ENCODE results near the gene MRGPRX3. TPM values are rescaled to one million over a fixed set of nuclear protein-coding genes. Genes with fewer than 3 reads are reported as not detected.

The MRGPRX3 gene
- total RNA-seq, 1 experiment from 2014 or later, result not detected

- no peaks in the 10 kb centered on the region for H3K9me3 ChIP-seq (ENCODE audit: control insufficient read depth, insufficient read depth, low read depth, low read length)
- peaks cover 13% of the 10 kb centered on the region for H3K36me3 ChIP-seq (ENCODE audit: control insufficient read depth, insufficient read depth, low read length)
- ATAC-seq (no peak), DNase-seq (ENCODE audit: low read depth, low spot score) (no peak)
- H3K27me3 ChIP-seq (ENCODE audit: control insufficient read depth, insufficient read depth, low read length), result no peaks in the 10 kb centered on the region
- no TSS peak for BruUV-seq (replicated peaks)
- no peak overlapping the region for H3K27ac ChIP-seq (ENCODE audit: low read length)
- ChIA-PET CTCF (no interaction called here), POLR2A (no interaction called here)
- H3K4me3 ChIP-seq (ENCODE audit: low read depth in 2 of 2, low read length in 2 of 2), result no peak overlapping the region
- intact Hi-C loops (cut with micrococcal nuclease; ENCODE audit: unreplicated experiment) (no loop called here), in situ Hi-C loops (cut with HindIII; ENCODE audit: low pct_unique_long_range_greater_than_20kb, low sequenced_read_pairs) (no loop called here)
- no peaks in the 10 kb centered on the region for H3K4me1 ChIP-seq (ENCODE audit: control insufficient read depth, insufficient read depth, low read length)
- TF ChIP-seq POLR2AphosphoS5 (IDR thresholded peaks at IDR 0.05; ENCODE audit: low read depth, low read length), result no peak
- TF ChIP-seq, protein P1, sequence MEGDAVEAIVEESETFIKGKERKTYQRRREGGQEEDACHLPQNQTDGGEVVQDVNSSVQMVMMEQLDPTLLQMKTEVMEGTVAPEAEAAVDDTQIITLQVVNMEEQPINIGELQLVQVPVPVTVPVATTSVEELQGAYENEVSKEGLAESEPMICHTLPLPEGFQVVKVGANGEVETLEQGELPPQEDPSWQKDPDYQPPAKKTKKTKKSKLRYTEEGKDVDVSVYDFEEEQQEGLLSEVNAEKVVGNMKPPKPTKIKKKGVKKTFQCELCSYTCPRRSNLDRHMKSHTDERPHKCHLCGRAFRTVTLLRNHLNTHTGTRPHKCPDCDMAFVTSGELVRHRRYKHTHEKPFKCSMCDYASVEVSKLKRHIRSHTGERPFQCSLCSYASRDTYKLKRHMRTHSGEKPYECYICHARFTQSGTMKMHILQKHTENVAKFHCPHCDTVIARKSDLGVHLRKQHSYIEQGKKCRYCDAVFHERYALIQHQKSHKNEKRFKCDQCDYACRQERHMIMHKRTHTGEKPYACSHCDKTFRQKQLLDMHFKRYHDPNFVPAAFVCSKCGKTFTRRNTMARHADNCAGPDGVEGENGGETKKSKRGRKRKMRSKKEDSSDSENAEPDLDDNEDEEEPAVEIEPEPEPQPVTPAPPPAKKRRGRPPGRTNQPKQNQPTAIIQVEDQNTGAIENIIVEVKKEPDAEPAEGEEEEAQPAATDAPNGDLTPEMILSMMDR (IDR thresholded peaks at IDR 0.05), result no peak
- TF ChIP-seq, protein P2, sequence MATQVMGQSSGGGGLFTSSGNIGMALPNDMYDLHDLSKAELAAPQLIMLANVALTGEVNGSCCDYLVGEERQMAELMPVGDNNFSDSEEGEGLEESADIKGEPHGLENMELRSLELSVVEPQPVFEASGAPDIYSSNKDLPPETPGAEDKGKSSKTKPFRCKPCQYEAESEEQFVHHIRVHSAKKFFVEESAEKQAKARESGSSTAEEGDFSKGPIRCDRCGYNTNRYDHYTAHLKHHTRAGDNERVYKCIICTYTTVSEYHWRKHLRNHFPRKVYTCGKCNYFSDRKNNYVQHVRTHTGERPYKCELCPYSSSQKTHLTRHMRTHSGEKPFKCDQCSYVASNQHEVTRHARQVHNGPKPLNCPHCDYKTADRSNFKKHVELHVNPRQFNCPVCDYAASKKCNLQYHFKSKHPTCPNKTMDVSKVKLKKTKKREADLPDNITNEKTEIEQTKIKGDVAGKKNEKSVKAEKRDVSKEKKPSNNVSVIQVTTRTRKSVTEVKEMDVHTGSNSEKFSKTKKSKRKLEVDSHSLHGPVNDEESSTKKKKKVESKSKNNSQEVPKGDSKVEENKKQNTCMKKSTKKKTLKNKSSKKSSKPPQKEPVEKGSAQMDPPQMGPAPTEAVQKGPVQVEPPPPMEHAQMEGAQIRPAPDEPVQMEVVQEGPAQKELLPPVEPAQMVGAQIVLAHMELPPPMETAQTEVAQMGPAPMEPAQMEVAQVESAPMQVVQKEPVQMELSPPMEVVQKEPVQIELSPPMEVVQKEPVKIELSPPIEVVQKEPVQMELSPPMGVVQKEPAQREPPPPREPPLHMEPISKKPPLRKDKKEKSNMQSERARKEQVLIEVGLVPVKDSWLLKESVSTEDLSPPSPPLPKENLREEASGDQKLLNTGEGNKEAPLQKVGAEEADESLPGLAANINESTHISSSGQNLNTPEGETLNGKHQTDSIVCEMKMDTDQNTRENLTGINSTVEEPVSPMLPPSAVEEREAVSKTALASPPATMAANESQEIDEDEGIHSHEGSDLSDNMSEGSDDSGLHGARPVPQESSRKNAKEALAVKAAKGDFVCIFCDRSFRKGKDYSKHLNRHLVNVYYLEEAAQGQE (IDR thresholded peaks at IDR 0.05; ENCODE audit: insufficient read depth in 1 of 2, low read depth in 2 of 2, low read length in 1 of 2), result no peak
- TF ChIP-seq TCF7L2 (IDR thresholded peaks at IDR 0.05; ENCODE audit: low read depth, low read length), result no peak
- TF ChIP-seq SIN3A (IDR thresholded peaks at IDR 0.05; ENCODE audit: borderline replicate concordance, insufficient read depth, low read depth, low read length), result no peak
Measured at GRCh38 chr11:18088966-18089365, 43.4 kb upstream of the MRGPRX3 start.

DNA sequence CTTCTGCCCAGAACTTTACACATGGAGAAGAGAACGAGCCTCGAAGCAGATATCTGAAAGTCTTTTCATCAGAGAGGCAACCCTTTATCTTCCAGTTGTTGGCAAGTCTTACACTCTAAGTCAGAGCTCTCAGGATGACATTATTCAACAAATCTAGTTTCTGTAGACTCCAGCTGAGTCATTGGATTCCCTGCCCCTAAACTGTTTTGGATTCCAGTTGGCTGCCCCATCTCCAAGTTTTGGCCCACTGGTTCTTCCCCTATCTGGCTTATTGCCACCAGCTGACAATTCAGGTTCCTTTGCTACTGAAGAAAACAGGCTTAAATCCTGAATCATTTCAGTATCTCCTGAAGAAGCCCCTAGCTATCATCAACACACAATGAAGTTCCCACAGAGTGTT, 40.6 kb upstream of the MRGPRX3 start:
- ChIA-PET CTCF (no interaction called here), POLR2A (no interaction called here)
- intact Hi-C loops (cut with micrococcal nuclease; ENCODE audit: unreplicated experiment), result no loop called here
- Histone ChIP-seq H3K36me3 (ENCODE audit: control insufficient read depth, insufficient read depth, low read length) (peaks cover 16% of the 10 kb centered on the region), H3K27me3 (ENCODE audit: control insufficient read depth, insufficient read depth, low read length) (no peaks in the 10 kb centered on the region), H3K4me3 (ENCODE audit: low read depth in 2 of 2, low read length in 2 of 2) (no peak overlapping the region), H3K9me3 (ENCODE audit: control insufficient read depth, insufficient read depth, low read depth, low read length) (no peaks in the 10 kb centered on the region), H3K27ac (ENCODE audit: low read length) (no peak overlapping the region), H3K4me1 (ENCODE audit: control insufficient read depth, insufficient read depth, low read length) (no peaks in the 10 kb centered on the region)
- ATAC-seq, result no peak
- no TSS peak for BruUV-seq (replicated peaks)
- no peak for TF ChIP-seq TCF7L2 (IDR thresholded peaks at IDR 0.05; ENCODE audit: low read depth, low read length)
- TF ChIP-seq, protein P1 (IDR thresholded peaks at IDR 0.05), result no peak
- no peak for TF ChIP-seq SIN3A (IDR thresholded peaks at IDR 0.05; ENCODE audit: borderline replicate concordance, insufficient read depth, low read depth, low read length)
- no peak for TF ChIP-seq POLR2AphosphoS5 (IDR thresholded peaks at IDR 0.05; ENCODE audit: low read depth, low read length)
- TF ChIP-seq, protein P2 (IDR thresholded peaks at IDR 0.05; ENCODE audit: insufficient read depth in 1 of 2, low read depth in 2 of 2, low read length in 1 of 2), result no peak
- no peak for DNase-seq (ENCODE audit: low read depth, low spot score)
- in situ Hi-C loops (cut with HindIII; ENCODE audit: low pct_unique_long_range_greater_than_20kb, low sequenced_read_pairs), result no loop called here

All from Panc1 (cell line).